Effector memory CD8-positive, alpha-beta T cell (primary cell): Measurements from ENCODE around the gene PTP4A2.
"Not testable (repeated sequence)": the region's sequence is repeated elsewhere in the genome, so short reads cannot be mapped to it uniquely, and the experiment has no call there.

Experiments
- ATAC-seq: fragments of 150-1000 bp; cut with Tn5 transposase; replicated peaks from 2 replicates; pipeline ENCODE4 v1.10.0; 2021; ENCODE audit warnings: mild to moderate bottlenecking, moderate library complexity
- DNase-seq, 3 experiments: peaks; one replicate each; pipeline ENCODE4 v3.0.0; 2021
- H3K27ac Mint-ChIP-seq, 2 donors: one replicate each; pipeline ENCODE4 v1.8.0; 2022; ENCODE audit warnings: mild to moderate bottlenecking in 2 of 2, mixed read lengths in 2 of 2, moderate library complexity in 2 of 2
- H3K27me3 Mint-ChIP-seq, 2 donors: one replicate each; pipeline ENCODE4 v1.8.0; 2022; ENCODE audit warnings: mixed read lengths in 2 of 2
- H3K36me3 Mint-ChIP-seq: one replicate; pipeline ENCODE4 v1.8.0; 2022; ENCODE audit warnings: mild to moderate bottlenecking, moderate library complexity, mixed read lengths; ENCODE audit not compliant: insufficient read depth
- H3K4me1 Mint-ChIP-seq, 2 donors: one replicate each; pipeline ENCODE4 v1.8.0; 2022; ENCODE audit warnings: low read depth in 2 of 2, mixed read lengths in 2 of 2
- H3K4me3 Mint-ChIP-seq, 2 donors: one replicate each; pipeline ENCODE4 v1.8.0; 2022; ENCODE audit warnings: mild to moderate bottlenecking in 2 of 2, mixed read lengths in 2 of 2, moderate library complexity in 2 of 2
- H3K9me3 Mint-ChIP-seq, 2 donors: one replicate each; pipeline ENCODE4 v1.8.0; 2022; ENCODE audit warnings: mixed read lengths in 2 of 2

Gene PTP4A2

GRCh38 chr1:31905681-31906080, 32.5 kb downstream of the PTP4A2 start:
- no peaks in the 10 kb centered on the region for H3K27me3 Mint-ChIP-seq
- peaks cover 61% of the 10 kb centered on the region for H3K36me3 Mint-ChIP-seq
- H3K9me3 Mint-ChIP-seq, result no peaks in the 10 kb centered on the region
- no peak for DNase-seq
- H3K27ac Mint-ChIP-seq, result peak overlapping the region; percentile 25 to 84
- ATAC-seq, result no peak
- peak overlapping the region in 1 of 2 donors; percentile 17 for H3K4me3 Mint-ChIP-seq
- peaks cover 14 to 53% of the 10 kb centered on the region in 2 donors for H3K4me1 Mint-ChIP-seq

- Mint-ChIP-seq H3K36me3 (peaks cover 55% of the 10 kb centered on the region), H3K4me1 (peaks cover 15 to 51% of the 10 kb centered on the region in 2 donors), H3K9me3 (no peaks in the 10 kb centered on the region), H3K27me3 (no peaks in the 10 kb centered on the region), H3K4me3 (no peak overlapping the region), H3K27ac (peak overlapping the region in 1 of 2 donors; percentile 25)
- DNase-seq, result no peak
- no peak for ATAC-seq
Measured at GRCh38 chr1:31905093-31905509, 33.1 kb downstream of the PTP4A2 start.

GRCh38 chr1:31904339-31905092, 33.7 kb downstream of the PTP4A2 start:
- H3K4me3 Mint-ChIP-seq, result no peak overlapping the region
- H3K27me3 Mint-ChIP-seq, result no peaks in the 10 kb centered on the region
- DNase-seq (no peak), ATAC-seq (peak; percentile 19)
- H3K4me1 Mint-ChIP-seq, result peaks cover 12 to 50% of the 10 kb centered on the region in 2 donors
- H3K36me3 Mint-ChIP-seq, result peaks cover 49% of the 10 kb centered on the region
- no peaks in the 10 kb centered on the region for H3K9me3 Mint-ChIP-seq
- H3K27ac Mint-ChIP-seq, result peak overlapping the region; percentile 25 to 26

DNA sequence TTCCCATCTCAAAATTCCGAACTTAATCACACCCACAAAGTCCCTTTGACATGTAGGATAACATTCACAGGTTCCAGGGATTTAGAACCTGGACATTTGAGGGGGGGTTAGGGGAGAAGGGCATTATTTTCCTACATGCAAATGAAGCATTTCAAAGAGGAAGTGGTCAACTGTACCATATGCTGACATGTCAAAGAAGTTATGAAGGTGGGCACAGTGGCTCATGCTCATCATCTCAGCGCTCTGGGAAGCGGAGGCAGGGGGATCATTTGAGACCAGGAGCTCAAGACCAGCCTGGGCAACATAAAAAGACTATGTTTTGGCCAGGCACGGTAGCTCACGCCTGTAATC, 35.7 kb downstream of the PTP4A2 start:
- Mint-ChIP-seq H3K4me3 (no peak overlapping the region), H3K9me3 (no peaks in the 10 kb centered on the region), H3K36me3 (peaks cover 29% of the 10 kb centered on the region), H3K27me3 (no peaks in the 10 kb centered on the region), H3K4me1 (peaks cover 12 to 59% of the 10 kb centered on the region in 2 donors), H3K27ac (peak overlapping the region in 1 of 2 donors; percentile 77)
- DNase-seq (no peak), ATAC-seq (no peak)

DNA sequence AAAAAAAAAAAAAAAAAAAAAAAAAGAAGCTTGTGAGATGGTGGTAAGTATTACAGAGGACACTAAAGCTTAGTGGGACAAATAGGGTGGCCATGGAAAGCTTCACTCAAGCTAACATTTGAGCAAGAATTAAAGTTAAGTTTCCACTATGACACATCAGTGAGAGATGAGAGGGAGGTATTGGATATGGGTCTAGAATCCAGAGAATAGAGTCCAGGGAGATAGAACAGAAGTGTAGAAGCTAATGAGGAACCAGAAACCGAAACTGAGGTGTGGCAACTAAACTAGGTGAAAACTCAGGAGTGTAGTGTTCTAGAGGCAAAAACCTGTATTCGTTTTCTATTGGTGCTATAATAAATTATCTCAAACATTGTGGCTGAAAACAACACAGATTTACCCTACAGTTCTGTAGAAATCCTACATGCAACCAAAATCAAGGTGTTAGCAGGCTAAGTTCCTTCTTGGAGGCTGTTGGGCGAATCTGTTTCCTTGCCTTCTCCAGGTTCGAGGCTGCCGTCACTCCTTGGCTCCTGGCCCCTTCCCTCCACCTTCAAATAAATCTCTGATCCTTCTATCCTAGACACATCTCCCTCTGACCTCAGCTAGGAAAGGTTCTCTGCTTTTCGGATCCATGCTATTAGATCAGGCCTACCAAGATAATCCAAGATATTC, 36.2 kb downstream of the PTP4A2 start:
- Mint-ChIP-seq H3K9me3 (no peaks in the 10 kb centered on the region), H3K27me3 (no peaks in the 10 kb centered on the region), H3K27ac (peak overlapping the region in 1 of 2 donors; percentile 77), H3K4me1 (peaks cover 12 to 59% of the 10 kb centered on the region in 2 donors), H3K36me3 (peaks cover 24% of the 10 kb centered on the region), H3K4me3 (no peak overlapping the region)
- DNase-seq (no peak), ATAC-seq (no peak)

DNA sequence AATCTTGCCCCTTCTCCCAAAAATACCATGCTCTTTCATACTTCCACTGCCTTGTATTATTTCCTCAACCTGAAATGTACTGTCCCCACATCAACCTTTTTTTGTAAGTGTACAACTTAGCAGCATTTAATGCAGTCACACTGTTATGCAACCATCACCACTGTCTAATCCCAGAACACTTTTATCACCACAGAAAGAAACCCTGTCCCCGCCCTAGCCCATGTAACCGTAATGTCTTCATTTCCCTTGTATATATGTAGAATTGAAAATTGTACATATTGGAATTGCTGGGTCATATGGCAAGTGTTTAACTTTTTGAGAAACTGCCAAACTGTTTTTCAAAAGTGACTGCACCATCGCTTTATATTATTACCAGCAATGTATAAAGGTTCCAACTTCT, 37.4 kb downstream of the PTP4A2 start:
- Mint-ChIP-seq H3K4me1 (peaks cover 10 to 54% of the 10 kb centered on the region in 2 donors), H3K4me3 (no peak overlapping the region), H3K27me3 (no peaks in the 10 kb centered on the region), H3K9me3 (no peaks in the 10 kb centered on the region), H3K27ac (peak overlapping the region in 1 of 2 donors; percentile 51), H3K36me3 (peaks cover 12% of the 10 kb centered on the region)
- ATAC-seq, result no peak
- no peak for DNase-seq

GRCh38 chr1:31897526-31898100, 40.6 kb downstream of the PTP4A2 start:
- Mint-ChIP-seq H3K9me3 (no peaks in the 10 kb centered on the region), H3K27me3 (no peaks in the 10 kb centered on the region), H3K4me3 (no peak overlapping the region), H3K27ac (no peak overlapping the region), H3K4me1 (peaks cover 7 to 46% of the 10 kb centered on the region in 2 donors), H3K36me3 (no peaks in the 10 kb centered on the region)
- no peak for DNase-seq
- ATAC-seq, result no peak

- not testable (repeated sequence) for H3K27me3 Mint-ChIP-seq, H3K36me3 Mint-ChIP-seq, H3K4me3 Mint-ChIP-seq, DNase-seq, ATAC-seq, H3K27ac Mint-ChIP-seq, H3K9me3 Mint-ChIP-seq
- peaks cover 7 to 36% of the 10 kb centered on the region in 2 donors for H3K4me1 Mint-ChIP-seq
Measured at GRCh38 chr1:31895474-31896198, 42.5 kb downstream of the PTP4A2 start.

- Mint-ChIP-seq H3K27ac (peak overlapping the region in 1 of 2 donors; percentile 99), H3K4me3 (peak overlapping the region in 1 of 2 donors; percentile 5), H3K9me3 (no peaks in the 10 kb centered on the region), H3K4me1 (peaks cover 16 to 32% of the 10 kb centered on the region in 2 donors), H3K27me3 (no peaks in the 10 kb centered on the region), H3K36me3 (no peaks in the 10 kb centered on the region)
- DNase-seq (no peak), ATAC-seq (no peak)
Measured at GRCh38 chr1:31891280-31891679, 46.9 kb downstream of the PTP4A2 start.

DNA sequence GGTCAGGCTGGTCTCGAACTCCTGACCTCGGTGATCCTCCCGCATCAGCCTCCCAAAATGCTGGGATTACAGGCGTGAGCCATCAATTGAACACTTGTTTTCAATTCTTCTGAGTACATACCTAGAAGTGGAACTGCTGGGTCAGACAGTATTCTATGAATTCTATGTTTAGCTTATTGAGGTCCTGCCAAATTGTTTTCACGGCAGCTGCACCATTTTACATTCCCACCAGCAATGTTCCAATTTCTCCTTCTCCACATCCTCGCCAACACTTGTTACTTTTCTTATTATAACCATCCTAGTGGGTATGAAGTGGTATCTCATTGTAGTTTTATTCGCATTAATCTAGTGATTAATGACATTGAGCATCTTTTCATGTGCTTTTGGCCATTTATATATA, 49.9 kb downstream of the PTP4A2 start:
- ATAC-seq (no peak), DNase-seq (no peak)
- Mint-ChIP-seq H3K27me3 (no peaks in the 10 kb centered on the region), H3K36me3 (no peaks in the 10 kb centered on the region), H3K9me3 (no peaks in the 10 kb centered on the region), H3K4me3 (peak overlapping the region in 1 of 2 donors; percentile 68), H3K4me1 (peaks cover 18 to 23% of the 10 kb centered on the region in 2 donors), H3K27ac (peak overlapping the region; percentile 94 to 99)

DNA sequence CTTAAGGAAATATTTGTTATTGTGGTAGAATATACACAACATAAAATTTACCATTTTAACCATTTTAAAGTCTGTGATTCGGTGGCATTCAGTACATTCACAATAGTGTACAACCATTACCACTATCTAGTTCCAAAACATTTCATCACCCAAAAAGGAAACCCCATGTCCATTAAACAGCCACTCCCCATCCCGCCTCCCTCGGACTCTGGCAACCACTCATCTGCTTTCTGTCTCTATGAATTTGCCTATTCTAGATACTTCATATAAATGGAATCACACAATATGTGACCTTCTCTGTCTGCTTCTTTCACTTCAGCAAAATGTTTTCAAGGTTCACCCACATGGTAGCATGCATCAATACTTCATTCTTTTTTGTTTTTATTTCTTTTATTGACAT, 51.3 kb downstream of the PTP4A2 start:
- no peak for DNase-seq
- H3K27ac Mint-ChIP-seq, result no peak overlapping the region
- peaks cover 19 to 23% of the 10 kb centered on the region in 2 donors for H3K4me1 Mint-ChIP-seq
- no peaks in the 10 kb centered on the region for H3K27me3 Mint-ChIP-seq
- no peak for ATAC-seq
- H3K36me3 Mint-ChIP-seq, result no peaks in the 10 kb centered on the region
- no peaks in the 10 kb centered on the region for H3K9me3 Mint-ChIP-seq
- no peak overlapping the region for H3K4me3 Mint-ChIP-seq

GRCh38 chr1:31885851-31886250, 52.3 kb downstream of the PTP4A2 start:
- DNase-seq, result no peak
- Mint-ChIP-seq H3K36me3 (no peaks in the 10 kb centered on the region), H3K4me3 (no peak overlapping the region), H3K4me1 (peaks cover 17 to 20% of the 10 kb centered on the region in 2 donors), H3K9me3 (no peaks in the 10 kb centered on the region), H3K27ac (no peak overlapping the region), H3K27me3 (no peaks in the 10 kb centered on the region)
- no peak for ATAC-seq

- Mint-ChIP-seq H3K36me3 (no peaks in the 10 kb centered on the region), H3K4me3 (no peak overlapping the region), H3K27ac (peak overlapping the region; percentile 36 to 56), H3K4me1 (peaks cover 6 to 14% of the 10 kb centered on the region in 2 donors), H3K9me3 (no peaks in the 10 kb centered on the region), H3K27me3 (no peaks in the 10 kb centered on the region)
- DNase-seq (no peak), ATAC-seq (no peak)
Measured at GRCh38 chr1:31883357-31883942, 54.7 kb downstream of the PTP4A2 start.
